ENCODE measurements around the gene MYORG.

The MYORG gene

DNA sequence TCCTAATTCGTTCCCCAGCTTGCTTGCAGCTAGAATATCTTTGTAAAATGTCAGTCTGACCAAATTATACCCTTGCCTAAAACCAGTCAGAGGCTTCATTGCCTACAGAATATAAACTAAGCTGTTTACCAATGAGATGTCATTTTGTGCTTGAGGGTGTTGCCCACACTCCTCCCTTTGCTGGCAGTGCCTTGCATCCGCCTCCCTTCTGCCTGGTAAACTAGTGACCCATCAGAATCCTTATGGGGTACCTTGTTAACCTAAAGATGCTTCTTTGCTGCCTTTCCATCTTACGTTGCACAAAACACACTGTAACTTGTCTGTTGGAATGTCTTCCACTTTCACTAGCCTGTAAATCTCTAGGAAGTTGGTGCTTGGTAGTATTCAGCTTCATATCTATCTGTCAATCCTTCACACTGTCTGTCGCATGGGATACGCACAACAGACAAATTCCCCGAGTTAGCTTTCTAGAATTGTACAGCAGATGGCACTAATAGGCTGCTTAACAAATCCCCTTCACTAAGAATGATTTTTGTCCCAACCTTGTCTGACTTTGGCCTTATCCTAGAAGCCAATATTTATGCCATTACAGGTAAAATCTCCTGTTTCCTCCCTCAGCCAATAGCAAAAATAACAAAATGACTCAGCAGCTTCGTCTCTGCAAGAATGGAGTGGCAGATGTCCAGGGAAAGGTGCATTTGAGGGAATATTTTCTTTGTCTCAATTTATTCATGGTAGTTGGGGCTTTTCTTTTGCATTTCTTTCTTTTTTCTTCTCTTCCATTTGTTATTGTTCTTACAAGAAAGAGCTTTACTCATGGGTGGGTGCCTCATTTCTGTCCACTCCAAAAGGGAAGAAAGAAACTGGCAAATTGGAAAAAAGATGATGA lies 44.4 kb downstream of the MYORG start:
- peak; percentile 43 for DNase-seq

DNA sequence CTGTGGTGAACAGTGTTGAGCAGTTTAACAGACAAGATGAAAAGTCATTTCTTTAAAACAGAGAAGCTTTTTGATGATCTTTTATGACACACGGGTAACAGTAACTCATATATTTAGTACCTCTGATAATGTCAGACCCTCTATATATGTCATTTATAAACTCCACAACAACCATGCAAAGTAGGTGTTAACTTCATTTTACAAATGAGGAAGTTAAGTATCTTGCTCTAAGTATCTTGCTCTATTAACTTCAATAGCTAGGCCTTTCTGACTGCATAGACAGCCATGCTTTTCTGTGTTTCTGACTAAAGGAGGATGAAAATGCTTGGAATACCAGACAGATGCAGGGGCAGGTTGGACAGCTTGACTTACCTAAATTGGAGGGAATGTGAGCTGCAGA lies 45.5 kb downstream of the MYORG start:
- no peak for DNase-seq

DNA sequence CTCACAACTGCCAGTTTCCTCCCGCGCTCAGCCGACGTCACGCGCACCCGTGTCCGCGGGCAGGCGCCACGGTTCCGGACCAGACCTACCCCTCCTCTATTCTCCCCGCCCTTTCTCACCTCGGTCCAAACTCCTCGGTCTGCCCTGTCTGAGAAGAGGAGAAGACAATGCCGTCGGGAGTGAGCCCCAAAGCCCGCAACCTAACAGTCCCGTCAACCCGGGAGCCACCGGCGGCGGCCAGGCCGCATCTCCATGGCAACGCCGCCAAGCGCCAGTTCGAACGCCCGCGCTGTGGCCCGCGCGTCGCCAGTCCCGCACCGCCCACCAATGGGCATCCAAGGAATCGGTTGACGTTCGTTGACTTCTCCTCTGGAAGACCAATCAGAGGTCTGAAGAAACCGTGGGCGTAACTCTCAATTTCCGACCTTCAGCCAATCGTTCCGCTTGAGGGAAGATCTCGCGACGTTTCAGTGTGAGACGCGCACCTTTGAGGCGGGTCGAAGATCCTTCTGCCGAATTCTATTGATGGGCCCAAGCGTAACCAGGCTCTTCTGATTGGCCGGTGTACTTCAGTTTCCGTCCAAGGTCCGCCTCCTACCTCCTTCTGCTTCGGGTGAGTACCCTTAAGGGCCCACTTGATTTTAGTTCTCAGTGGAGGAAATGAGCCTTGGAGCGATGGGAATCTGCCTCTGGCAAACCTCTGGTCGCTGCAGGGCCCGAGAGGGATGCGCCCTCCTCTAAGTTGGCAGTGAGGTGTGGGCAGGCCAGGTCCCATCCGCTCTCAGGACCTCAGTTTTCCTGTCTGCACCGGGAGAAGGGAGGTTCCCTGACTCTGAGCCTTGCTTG lies 47.5 kb downstream of the MYORG start, which contains the start of the genes KIF24 and NUDT2:
Gene KIF24 (minus strand): TSS at position 282 of the 846 bp plus-strand sequence. CDS start 17,922 bp downstream, outside the sequence.
Gene NUDT2 (plus strand): TSS at position 583 of the 846 bp plus-strand sequence. CDS start 9,471 bp downstream, outside the sequence.
- peak; percentile 99 for DNase-seq

DNA sequence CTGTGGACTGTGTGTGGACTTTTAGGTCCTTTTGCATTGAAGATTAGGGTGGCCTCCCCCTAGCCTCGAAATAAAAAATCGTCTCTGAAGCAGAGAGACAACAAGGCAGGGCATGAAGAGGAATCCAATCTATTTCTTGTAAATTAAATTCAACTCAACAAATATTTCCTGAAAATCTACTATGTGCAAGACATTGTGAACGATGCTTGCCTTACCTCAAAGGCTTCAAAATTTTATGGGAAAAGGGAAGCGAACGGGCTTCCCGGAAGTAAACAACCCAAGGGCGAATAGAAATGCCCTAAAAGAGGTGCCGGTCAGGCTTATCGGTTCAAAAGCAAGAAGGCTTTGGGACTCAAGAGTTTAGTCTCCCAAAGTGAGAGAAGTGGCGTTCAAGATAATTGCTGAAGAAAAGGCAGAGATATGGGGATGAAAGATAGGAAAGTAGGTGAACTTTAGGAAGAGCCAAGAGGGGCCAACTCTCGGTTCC lies 48.2 kb downstream of the MYORG start:
- no peak for DNase-seq

DNA sequence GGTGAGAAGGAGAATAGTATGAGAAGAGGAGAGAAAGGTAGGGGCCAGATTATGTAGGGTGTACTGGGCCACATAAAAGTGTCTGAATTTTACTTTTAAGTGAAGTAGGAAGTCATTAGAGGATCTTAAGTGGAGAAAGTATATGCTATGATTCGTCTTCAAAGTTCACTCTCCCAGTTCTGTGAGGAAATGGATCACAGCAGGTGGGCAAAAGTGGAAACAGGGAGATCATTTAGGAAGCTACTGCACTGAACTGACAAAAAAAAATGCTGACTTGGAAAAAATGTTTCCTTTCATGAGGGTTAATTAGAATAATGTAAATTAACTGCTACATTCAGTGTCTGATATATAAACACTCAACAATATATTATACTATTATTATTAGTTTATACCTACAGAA lies 50.0 kb downstream of the MYORG start:
- no peak for DNase-seq

DNA sequence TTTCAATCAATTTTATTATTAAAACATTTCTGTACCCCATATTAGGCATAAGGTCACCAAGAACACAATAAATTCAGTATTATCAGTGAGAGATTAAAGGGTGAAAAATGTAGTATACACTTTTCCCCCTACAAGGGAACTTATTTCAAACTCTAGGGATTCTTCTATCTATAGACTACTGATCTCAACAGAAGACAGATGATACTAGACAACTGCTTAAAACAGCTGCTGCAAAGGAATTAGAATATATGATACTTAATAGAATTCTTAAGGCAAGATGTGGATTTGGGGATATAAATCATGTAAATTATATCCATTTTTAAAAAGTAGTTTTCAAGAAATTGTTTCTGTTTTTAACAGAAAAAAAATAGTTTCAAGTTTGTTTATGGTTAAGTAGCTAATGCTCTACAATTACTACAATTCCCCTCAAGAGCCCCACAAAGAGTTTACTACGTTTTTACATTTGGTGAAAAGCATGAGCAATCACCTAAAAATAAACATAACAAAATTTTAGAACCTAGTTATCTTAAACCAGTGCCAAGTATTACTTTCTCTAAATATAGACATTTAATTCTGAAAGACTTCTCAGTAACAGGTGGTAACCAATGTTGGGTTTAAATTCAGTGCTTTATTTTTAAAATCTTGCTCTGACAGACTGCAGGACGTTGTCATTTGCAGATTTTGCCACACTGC lies 53.7 kb downstream of the MYORG start:
- DNase-seq = no peak

DNA sequence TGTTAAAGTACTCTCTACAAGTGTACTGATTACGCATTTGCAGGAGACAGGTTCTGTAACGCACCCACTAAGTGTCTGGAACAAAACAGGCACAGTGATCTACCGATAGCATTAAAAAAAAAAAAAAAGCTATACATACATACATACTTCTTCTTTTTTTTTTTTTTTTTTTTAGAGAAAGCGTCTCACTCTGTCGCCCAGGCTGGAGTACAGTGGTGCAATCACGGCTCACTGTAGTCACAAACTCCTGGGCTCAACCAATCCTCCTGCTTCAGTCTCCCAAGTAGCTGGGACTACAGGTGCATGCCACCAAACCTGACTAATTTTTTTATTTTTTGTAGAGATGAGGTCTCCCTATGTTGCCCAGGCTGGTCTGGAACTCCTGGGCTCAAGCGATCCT lies 55.2 kb downstream of the MYORG start:
- DNase-seq = no peak

DNA sequence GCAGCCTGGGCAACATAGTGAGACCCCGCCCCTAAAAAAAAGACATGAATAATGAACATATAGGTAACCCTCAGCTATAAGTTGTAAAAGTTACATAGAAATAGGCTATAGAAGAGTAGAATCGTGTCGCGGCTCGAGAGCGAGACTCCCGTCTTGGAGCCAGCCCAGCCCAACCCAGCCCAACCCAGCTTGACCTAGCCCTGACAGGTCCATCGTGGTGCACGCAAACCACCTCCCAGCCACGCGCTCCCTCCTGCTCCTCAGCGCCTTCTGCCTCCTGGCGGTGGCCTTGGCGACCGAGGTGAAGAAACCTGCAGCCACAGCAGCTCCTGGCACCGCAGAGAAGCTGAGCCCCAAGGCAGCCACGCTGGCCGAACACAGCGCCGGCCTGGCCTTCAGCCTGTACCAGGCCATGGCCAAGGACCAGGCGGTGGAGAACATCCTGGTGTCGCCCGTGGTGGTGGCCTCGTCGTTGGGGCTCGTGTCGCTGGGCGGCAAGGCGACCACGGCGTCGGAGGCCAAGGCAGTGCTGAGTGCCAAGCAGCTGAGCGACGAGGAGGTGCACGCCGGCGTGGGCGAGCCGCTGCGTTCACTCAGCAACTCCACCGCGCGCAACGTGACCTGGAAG lies 58.4 kb downstream of the MYORG start:
- DNase-seq = no peak

DNA sequence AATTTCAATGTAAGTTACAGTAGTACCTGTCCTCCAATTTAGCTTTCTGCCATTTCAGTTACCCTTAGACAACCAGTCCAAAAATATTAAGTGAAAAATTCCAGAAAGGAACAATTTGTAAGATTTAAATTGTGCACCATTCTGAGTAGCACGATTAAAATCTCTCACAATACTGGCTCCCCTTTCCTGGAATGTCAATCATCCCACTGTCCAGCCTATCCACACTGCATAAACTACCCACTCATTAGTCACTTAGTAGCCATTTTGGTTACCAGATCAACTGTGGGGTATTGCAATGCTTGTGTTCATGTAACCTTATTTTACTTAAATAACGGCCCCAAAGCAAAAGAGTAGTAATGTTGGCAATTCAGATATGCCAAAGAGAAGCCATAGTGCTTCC lies 59.3 kb downstream of the MYORG start:
- no peak for DNase-seq
